HG02840 (cell line): ENCODE data around the gene DLGAP4.
"Not testable (repeated sequence)": the region's sequence is repeated elsewhere in the genome, so short reads cannot be mapped to it uniquely, and the experiment has no call there.

Experiments used
- ATAC-seq: cut with Tn5 transposase; IDR thresholded peaks from one replicate; pipeline ENCODE4 v1.9.1; 2021; ENCODE audit warnings: mild to moderate bottlenecking, moderate library complexity, moderate number of reproducible peaks; ENCODE audit not compliant: unreplicated experiment, low FRiP score

Gene DLGAP4

GRCh38 chr20:36372666-36373065, 66.5 kb downstream of the DLGAP4 start:
- ATAC-seq, result no peak

- no peak for ATAC-seq
Observed at GRCh38 chr20:36373089-36373488, 67.0 kb downstream of the DLGAP4 start.

GRCh38 chr20:36374995-36375394, 68.9 kb downstream of the DLGAP4 start:
- no peak for ATAC-seq

- ATAC-seq, result no peak
Observed at GRCh38 chr20:36377348-36378326, 71.5 kb downstream of the DLGAP4 start.

GRCh38 chr20:36378686-36379085, 72.5 kb downstream of the DLGAP4 start:
- no peak for ATAC-seq

GRCh38 chr20:36379914-36380313, 73.8 kb downstream of the DLGAP4 start:
- not testable (repeated sequence) for ATAC-seq

GRCh38 chr20:36384022-36384619, 78.0 kb downstream of the DLGAP4 start:
- ATAC-seq, result no peak

GRCh38 chr20:36385503-36385902, 79.4 kb downstream of the DLGAP4 start:
- ATAC-seq, result no peak

GRCh38 chr20:36386236-36386635, 80.1 kb downstream of the DLGAP4 start:
- no peak for ATAC-seq

- ATAC-seq, result no peak
Observed at GRCh38 chr20:36390269-36390668, 84.1 kb downstream of the DLGAP4 start.

- ATAC-seq, result no peak
Observed at GRCh38 chr20:36390719-36391415, 84.7 kb downstream of the DLGAP4 start.

GRCh38 chr20:36391456-36391855, 85.3 kb downstream of the DLGAP4 start:
- ATAC-seq, result no peak

- no peak for ATAC-seq
Observed at GRCh38 chr20:36391955-36392354, 85.8 kb downstream of the DLGAP4 start.

- ATAC-seq, result no peak
Observed at GRCh38 chr20:36392989-36393388, 86.8 kb downstream of the DLGAP4 start.

- ATAC-seq, result no peak
Observed at GRCh38 chr20:36394340-36394965, 88.3 kb downstream of the DLGAP4 start.

GRCh38 chr20:36396340-36396739, 90.2 kb downstream of the DLGAP4 start:
- ATAC-seq, result no peak

GRCh38 chr20:36396847-36397630, 90.9 kb downstream of the DLGAP4 start:
- ATAC-seq, result no peak

GRCh38 chr20:36398515-36398914, 92.4 kb downstream of the DLGAP4 start:
- no peak for ATAC-seq

GRCh38 chr20:36399147-36399968, 93.2 kb downstream of the DLGAP4 start:
- no peak for ATAC-seq
